A549 (cell line): Measurements from ENCODE around the gene FCN1.

Experiments used
- JUNB ChIP-seq: fragments of >200 bp; sonication (Bioruptor Twin); formaldehyde crosslinking; IDR thresholded peaks from 2 replicates; pipeline ENCODE4 v1.6.1; 2016
- PBX3 ChIP-seq: IDR thresholded peaks from 2 replicates; pipeline ENCODE4 v1.6.1; 2012

DNA sequence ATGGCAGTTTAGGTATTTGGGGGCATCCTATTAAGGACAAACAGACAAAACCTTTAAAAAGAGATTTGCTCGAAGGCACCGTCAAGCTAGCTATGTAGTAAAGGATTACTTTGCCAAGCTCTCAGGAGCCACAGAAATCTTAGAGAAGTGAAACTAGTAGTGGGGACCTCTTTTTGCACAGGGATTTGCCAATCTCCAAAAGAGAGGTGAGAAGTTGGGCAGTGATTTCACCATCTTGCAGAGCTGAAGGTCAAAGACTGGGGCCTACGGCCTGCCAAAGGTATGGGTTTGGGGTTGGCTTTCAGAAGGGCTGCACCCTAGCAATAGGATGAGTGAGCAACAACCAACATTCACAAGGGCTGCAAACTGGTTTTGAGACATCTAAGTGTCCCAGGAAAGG is 1.6 kb upstream of the FCN1 start:
- no peak for TF ChIP-seq PBX3
- no peak for TF ChIP-seq JUNB
